GM11168 (cell line): ENCODE measurements around the gene TSPY4.
"Not testable (repeated sequence)": the region's sequence is repeated elsewhere in the genome, so short reads cannot be mapped to it uniquely, and the experiment has no call there.

Experiments
- in situ Hi-C: fragments of 300-500 bp; cut with MboI; formaldehyde crosslinking; loops from one replicate; pipeline ENCODE4 v1.12.0; 2022; ENCODE audit warnings: low sequenced_read_pairs; ENCODE audit not compliant: unreplicated experiment

TSPY4 gene, protein sequence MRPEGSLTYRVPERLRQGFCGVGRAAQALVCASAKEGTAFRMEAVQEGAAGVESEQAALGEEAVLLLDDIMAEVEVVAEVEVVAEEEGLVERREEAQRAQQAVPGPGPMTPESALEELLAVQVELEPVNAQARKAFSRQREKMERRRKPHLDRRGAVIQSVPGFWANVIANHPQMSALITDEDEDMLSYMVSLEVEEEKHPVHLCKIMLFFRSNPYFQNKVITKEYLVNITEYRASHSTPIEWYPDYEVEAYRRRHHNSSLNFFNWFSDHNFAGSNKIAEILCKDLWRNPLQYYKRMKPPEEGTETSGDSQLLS

DNA sequence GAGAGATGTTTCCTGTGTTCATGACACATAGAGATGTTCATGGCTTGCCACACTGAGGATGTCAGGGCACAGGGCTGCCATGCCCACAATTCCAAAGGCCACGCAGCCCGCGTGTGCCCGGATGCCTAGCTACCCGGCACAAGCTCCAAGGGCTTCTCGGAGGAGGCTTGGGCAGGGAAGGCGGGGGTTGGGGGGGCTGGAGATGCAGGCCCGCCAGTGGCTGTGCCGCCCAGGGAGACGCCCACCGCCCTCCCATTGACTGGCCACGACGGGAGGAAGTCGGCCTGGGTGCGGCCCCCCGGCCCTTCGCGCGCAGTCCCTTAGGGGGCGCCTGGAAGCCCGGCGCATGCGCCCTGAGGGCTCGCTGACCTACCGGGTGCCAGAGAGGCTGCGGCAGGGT lies at the start of gene TSPY4:
TSS of gene TSPY4 (plus strand) at position 301 of the 400 bp plus-strand sequence. CDS start at position 347, 46 bp downstream.
- in situ Hi-C loops, result not testable (repeated sequence)

DNA sequence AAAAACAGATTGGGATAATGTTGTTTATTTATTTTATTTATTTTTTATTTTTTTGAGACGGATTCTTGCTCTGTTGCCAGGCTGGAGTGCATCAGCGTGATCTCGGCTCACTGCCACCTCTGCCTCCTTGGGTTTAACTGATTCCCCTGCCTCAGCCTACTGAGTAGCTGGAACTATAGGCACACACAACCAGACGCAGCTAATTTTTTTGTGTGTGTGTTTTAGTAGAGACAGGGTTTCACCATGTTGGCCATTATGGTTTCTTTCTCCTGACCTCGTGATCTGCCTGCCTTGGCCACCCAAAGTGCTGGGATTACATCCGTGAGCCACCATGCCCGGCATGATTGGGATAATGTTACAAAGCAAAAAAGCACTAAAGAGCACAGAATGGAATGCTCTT lies 16.3 kb upstream of the TSPY4 start:
- in situ Hi-C loops, result no loop called here

DNA sequence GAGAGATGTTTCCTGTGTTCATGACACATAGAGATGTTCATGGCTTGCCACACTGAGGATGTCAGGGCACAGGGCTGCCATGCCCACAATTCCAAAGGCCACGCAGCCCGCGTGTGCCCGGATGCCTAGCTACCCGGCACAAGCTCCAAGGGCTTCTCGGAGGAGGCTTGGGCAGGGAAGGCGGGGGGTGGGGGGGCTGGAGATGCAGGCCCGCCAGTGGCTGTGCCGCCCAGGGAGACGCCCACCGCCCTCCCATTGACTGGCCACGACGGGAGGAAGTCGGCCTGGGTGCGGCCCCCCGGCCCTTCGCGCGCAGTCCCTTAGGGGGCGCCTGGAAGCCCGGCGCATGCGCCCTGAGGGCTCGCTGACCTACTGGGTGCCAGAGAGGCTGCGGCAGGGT lies 20.2 kb downstream of the TSPY4 start, which contains the start of gene TSPY8:
TSS of gene TSPY8 (plus strand) at position 301 of the 400 bp plus-strand sequence. CDS start at position 347, 46 bp downstream.
- in situ Hi-C loops, result not testable (repeated sequence)
